ENCODE measurements around the gene C16orf86.
"Not testable (repeated sequence)": the region's sequence is repeated elsewhere in the genome, so short reads cannot be mapped to it uniquely, and the experiment has no call there.

Gene C16orf86

DNA sequence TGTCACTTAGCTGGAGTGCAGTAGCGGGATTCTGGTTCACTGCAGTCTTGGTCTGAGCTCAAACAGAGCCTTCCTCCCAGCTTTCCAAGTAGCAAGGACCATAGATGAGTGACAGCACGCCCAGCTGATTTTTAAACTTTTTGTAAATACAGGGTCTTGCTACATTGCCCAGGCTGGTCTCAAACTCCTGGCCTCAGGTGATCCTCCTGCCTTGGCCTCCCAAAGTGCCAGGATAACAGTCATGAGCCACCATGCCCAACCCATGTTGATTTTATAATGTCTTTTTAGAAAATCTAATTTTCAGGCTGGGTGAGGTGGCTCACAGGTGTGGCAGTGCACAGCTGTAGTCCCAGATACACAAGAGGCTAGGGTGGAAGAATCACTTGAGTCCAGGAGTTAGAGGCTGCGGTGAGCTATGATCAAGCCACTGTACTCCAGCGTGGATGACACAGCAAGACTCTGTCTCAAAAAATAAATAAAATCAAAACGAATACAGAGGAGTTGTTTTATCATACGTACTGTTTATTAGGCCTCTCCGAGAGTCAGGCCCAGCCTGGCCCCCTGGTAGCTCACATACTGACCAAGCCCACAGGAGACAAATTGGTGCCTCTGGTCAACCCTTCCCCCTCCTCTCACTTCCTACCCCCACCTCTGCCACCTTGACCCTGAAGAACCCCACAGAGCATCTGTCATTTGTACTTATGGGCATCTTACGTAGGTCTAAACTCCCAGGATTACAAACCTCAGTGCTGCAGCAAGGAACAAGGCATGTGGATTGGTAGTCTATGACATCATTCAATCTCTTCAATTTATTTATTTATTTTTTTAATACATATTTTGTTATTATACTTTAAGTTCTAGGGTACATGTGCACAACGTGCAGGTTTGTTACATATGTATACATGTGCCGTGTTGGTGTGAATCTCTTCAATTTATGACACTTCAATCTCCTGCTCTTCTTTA, 13.6 kb downstream of the C16orf86 start:
- Histone ChIP-seq H3K4me3 (no peak overlapping the region), H3K27ac (peak overlapping the region in 1 of 21 experiments; percentile 19)

DNA sequence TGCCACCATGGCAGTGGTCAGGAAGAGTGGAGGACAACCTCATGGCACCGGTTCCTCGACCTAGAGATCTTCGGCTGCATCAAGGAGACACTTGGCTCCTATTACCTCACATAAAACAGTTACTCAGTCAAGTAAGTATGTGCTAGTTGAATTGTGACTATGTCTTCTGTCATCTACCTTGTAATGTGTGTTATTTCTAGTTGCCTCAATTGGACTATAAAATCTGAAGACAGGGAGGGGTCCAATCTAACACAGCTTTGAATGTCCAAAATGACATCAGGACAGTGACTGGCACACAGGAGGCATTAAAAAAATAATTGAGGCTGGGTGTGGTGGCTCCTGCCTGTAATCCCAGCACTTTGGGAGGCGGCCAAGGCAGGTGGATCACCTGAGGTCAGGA, 17.2 kb downstream of the C16orf86 start:
- no peak overlapping the region for H3K4me3 ChIP-seq
- H3K27ac ChIP-seq: peak overlapping the region in 8 of 21 experiments; percentile 17 to 70 (median 50)

DNA sequence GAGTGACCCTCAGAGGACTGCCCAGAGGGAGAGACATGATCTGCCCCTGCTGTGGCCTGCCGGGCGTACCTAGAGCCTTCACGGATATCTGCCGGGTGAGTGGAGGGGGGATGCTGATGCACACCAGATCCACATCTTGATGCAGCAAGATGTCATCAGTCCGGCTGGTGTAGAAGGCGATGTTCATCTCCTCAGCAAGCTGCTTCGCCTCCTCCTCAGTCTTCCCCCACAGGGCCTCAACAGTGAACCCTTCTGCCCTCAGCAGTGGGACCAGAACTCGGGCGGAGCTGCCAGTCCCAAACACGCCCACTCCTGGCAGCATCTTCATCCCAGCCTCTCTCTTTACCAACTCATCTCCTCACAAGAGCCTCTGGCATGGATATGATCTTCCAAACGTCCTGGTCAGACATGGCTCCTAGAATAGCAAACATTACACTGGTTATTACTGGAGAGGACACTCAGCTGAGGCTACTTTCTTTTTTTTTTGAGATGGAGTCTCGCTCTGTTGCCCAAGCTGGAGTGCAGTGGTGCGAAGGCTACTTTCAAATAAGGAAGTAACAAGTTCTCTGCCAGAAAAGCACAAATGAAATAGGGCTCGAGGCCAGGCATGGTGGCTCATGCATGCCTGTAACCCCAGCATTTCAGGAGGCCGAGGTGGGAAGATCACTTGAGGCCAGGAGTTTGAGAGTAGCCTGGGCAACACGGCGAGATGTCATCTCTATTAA, 18.9 kb downstream of the C16orf86 start:
- Histone ChIP-seq H3K27ac (peak overlapping the region in 19 of 21 experiments; percentile 32 to 84 (median 66)), H3K4me3 (no peak overlapping the region)

DNA sequence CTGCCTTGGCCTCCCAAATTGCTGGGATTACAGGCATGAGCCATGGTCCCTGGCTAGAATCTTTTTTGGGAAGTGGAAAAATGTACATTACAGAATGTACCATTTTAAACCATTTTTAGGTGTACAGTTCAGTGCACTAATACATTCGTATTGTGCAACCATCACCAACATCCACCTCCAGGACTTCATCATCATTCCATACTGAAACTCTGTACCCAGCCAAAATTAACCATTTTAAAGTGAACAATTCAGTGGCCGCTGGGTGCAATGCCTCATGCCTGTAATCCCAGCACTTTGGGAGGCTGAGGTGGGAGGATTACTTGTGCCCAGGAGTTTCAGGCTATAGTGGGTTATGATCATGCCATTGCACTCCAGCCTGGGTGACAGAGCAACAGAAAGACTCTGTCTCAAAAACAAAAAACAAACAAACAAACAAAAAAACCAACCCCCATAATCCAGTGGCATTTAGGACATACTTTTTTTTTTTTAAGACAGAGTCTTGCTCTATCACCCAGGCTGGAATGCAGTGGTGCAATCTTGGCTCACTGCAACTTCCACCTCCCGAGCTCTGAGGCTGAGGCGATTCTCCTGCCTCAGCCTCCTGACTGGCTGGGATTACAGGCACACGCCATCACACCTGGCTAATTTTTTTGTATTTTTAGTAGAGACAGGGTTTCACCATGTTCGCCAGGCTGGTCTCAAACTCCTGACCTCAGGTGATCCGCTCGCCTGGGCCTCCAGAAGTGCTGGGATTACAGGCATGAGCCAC, 27.1 kb downstream of the C16orf86 start:
- H3K4me3 ChIP-seq, H3K27ac ChIP-seq: not testable (repeated sequence)

DNA sequence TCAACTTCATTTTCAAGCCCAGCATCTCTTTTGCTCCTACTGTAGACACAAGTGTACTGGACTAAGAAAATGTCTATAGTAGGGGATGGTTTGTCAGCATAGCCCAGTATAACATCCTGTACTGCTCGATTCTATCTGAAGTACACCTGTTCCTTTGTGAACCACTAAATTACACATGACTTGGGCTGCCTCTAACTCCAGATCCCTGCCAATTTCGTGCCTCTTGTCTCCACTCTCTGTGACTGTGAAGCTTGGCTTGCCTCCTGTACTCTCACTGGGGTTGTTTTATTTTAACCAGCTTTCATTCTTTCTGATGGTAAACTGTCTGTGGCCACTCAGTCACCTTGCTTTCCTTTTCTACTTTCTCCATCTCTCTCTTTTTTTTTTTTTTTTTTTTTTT, 28.0 kb downstream of the C16orf86 start:
- Histone ChIP-seq H3K4me3 (no peak overlapping the region), H3K27ac (no peak overlapping the region)

DNA sequence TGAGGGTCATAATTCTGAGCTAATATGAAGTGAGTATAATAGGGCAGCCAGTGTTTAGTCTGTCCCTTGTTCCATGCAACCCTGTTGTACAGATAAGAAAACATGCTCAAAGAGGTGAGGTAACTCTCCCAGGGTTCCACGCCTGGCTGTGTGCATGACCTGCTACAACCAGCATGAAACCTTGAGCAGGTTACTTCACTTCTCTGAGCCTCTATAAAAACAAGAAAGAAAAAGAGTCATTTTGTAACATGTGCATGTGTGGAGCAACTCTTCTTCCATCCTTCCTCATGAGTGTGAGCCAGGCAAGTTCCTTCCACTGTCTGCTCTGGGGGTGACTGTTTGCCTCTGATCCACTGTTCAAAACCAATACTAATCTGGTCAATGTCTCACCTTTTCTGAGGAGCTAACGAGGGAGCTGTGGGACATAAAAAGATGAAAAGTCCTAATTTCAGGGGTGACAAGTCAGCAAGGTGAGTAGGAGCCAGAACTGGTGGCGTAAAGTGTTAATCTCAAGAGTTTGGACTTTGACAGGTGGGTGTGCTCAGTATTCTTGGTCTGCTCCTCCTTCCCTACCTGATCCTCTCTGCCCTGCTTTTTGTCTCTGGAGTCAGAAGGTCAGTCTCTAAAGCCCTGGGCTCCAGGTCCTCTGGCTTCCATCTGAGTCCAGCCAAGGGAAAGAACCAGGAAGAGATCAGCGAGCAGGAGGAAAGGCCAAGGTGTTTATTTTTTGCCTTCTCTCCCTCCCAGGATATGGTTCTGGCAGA, 31.0 kb downstream of the C16orf86 start:
- Histone ChIP-seq H3K4me3 (no peak overlapping the region), H3K27ac (peak overlapping the region in 12 of 21 experiments; percentile 26 to 79 (median 56))

DNA sequence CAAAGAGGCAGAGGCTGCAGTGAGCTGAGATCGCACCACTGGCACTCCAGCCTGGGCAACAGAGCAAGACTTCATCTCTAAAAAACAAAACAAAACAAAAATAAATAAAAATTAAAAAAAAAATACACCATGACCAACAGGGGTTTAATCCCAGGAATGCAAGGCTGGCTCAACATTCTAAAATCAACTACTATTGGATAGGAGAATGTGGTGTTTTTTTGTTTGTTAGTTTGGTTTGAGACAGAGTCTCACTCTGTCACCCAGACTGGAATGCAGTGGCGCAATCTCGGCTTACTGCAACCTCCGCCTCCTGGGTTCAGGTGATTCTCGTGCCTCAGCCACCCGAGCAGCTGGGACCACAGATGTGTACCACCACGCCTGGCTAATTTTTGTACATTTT, 32.7 kb downstream of the C16orf86 start:
- no peak overlapping the region for H3K4me3 ChIP-seq

DNA sequence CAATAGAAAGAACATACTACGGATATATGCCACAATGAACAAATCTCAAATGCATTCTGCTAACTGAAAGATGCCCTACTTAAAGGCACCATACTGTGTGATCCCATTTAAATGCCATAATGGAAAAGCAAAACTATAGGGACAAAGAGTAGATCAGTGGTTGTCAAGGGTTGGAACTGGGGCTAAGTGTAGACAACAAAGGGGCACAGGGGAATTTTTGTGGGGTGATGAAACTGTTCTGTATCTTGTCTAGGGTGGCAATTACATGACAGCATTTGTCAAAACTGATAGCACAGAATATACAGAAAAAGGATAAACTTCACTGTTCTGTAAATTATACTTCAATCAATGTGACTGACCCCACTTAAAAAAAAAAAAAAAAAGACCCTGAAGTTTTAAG, 34.8 kb downstream of the C16orf86 start:
- H3K27ac ChIP-seq: no peak overlapping the region
- H3K4me3 ChIP-seq: no peak overlapping the region

More for the DNA sequence above, 32.7 kb downstream of the C16orf86 start:
- peak overlapping the region in 2 of 21 experiments; percentile 12 to 79 for H3K27ac ChIP-seq

DNA sequence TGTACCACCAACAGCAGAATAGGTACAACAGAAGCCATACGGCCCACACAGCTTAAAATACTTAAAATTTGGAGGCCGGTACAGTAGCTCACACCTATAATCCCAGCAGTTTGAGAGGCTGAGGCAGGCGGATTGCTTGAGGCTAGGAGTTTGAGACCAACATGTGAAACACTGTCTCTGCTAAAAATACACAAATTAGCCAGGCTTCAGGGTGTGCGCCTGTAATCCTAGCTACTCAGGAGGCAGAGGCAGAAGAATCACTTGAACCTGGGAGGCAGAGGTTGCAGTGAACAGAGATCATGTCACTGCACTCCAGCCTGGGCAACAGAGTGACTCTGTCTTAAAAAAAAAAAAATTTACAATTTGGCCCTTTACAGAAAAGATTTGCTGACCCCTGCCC, 35.5 kb downstream of the C16orf86 start:
- no peak overlapping the region for H3K4me3 ChIP-seq
- no peak overlapping the region for H3K27ac ChIP-seq

DNA sequence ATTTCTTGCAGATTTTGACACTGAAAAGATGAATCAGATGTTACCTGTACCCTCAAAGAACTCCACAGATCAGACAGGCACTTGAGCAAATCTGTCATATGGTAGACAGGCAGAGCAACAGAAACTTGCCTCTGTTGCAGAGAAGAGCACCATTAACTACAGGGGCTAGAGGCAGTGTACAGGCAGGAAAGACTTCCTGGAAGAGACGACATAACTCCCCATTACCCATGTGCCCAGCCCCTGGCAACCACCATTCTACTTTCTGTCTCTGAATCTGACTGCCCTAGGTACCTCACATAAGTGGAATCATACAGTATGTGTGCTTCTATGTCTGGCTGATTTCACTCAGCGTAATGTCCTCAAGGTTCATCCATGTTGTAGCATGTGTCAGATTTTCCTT, 37.0 kb downstream of the C16orf86 start:
- peak overlapping the region in 3 of 21 experiments; percentile 2 to 30 (median 11) for H3K27ac ChIP-seq

DNA sequence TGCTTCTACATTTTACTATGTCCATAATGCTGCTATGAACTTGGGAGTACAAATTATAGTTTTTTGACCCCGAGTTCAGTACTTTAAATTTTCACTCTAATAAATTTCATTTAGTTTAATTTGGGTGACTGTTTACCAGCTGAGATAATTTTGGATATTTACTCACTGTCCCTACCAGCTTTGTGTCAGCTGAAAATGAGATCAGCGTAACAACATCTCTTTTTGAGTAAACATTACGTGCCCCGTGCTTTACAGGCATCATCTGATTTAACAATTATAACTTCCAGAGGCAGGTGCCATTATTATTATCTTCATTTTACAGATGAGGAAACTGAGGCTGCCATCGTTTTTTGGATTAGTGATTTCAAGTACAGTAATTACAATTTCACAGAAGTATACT, 37.5 kb downstream of the C16orf86 start:
- peak overlapping the region in 2 of 21 experiments; percentile 2 to 30 for H3K27ac ChIP-seq
- no peak overlapping the region for H3K4me3 ChIP-seq

More for the DNA sequence above, 37.0 kb downstream of the C16orf86 start:
- no peak overlapping the region for H3K4me3 ChIP-seq

DNA sequence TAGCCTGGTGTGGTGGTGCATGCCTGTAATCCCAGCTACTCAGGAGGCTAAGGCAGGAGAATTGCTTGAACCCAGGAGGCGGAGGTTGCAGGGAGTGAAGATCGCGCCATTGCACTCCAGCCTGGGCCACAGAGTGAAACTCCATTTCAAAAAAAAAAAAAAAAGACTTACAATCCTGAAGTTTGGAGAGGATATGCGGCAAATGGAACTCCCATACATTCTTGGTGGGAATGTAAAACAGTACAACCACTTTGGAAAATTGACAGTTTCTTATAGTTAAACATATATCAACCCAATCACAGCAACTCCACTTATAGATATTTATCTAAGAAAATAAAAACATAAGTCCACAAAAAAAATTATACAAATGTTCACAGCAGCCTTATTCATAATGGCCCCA, 40.6 kb downstream of the C16orf86 start:
- H3K4me3 ChIP-seq: no peak overlapping the region
- H3K27ac ChIP-seq: no peak overlapping the region

DNA sequence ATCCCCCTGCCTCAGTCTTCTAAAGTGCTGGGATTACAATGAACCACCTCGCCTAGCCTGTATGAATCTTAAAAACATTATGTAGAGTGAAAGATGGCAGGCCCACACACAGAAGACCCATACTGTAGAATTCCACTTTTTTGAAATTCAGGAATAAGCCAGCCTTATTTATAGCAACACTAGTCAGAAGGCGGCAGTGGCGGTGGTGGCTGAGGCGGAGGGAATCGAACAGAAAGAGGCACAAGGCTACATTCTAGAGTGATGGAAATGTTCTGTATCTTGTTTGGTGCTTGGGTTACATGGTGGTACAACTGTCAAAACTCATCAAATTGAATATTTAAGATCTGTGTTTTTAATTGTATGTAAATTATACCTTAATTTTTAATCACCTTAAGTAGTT, 41.2 kb downstream of the C16orf86 start:
- Histone ChIP-seq H3K4me3 (no peak overlapping the region), H3K27ac (no peak overlapping the region)

DNA sequence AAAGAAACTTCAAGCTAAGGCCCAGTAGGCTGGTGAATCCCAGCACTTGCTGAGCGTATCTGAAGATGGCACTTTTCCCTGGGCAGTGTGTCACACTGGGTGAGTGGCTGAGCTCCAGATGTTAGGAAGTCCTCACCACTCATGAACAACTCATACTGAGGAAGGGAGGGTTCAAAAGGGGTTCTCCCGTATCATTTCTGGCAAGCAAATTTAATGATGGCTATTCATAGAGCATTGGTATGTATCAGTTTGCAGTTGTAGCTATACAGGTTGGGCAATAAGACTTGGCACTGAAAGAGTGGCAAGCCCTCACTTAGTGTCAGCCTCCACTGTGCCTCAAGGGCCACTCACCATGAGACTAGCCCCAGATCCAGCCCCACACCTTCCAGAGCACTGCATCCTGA, 41.8 kb downstream of the C16orf86 start:
- Histone ChIP-seq H3K27ac (no peak overlapping the region), H3K4me3 (no peak overlapping the region)

DNA sequence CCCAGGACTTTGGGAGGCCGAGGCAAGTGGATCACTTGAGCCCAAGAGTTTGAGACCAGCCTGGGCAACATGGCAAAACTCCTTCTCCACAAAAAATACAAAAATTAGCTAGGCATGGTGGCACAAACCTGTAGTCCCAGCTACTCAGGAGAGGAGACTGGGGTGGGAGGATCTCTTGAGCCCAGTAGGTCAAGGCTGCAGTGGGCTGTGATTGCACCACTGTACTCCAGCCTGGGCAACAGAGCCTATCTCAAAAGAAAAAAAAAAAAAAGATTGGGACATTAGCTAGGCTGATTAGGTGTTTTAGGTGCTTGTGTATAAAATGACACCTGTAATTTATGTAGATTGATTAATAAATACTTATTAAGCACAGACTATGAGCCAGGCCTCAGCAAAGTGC, 42.4 kb downstream of the C16orf86 start:
- no peak overlapping the region for H3K27ac ChIP-seq
- H3K4me3 ChIP-seq: no peak overlapping the region

DNA sequence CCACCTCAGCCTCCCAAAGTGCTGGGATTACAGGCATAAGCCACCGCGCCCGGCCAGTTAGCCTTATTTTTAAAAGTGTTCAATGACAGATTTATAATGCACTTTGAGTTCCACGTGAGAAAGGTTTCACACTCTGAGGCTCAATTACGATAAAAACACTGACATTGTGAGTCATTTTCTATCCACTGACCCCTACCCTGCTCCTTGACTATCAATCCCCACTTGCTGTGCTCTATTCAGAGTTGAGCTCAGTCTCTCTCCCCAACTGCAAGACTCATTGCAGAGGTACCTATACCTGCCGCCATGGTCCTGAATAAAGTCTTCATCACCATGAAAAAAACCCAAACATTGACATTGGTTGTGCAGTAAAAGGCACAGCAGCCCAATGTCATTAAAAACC, 44.0 kb downstream of the C16orf86 start:
- H3K27ac ChIP-seq: no peak overlapping the region
- H3K4me3 ChIP-seq: no peak overlapping the region

DNA sequence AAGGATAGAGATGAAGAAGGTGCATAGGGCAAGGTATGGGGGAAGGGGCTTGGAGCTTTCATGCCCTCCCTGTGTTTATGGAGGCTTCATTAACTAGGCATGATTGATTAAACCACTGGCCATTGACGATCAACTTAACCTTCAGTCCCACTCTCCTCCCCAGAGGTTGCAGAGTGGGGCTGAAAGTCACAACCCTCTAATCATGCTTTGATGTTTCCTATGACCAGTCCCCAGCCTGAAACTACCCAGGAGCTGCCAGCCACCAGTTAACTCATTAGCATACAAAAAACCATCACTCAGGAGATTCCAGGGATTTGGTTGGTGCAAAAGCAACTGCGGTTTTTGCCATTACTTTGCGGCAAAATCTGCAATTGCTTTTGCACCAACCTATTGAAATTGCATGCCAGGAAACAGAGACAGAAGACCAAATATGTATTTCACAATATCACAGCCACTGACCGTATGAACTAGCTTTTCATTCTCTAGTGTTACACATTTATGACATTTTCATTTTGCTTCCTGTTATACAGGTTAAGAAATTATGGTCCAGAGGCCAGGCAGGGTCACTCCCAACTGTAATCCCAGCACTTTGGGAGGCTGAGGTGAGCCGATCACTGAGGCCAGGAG, 47.1 kb downstream of the C16orf86 start:
- Histone ChIP-seq H3K27ac (no peak overlapping the region), H3K4me3 (no peak overlapping the region)

DNA sequence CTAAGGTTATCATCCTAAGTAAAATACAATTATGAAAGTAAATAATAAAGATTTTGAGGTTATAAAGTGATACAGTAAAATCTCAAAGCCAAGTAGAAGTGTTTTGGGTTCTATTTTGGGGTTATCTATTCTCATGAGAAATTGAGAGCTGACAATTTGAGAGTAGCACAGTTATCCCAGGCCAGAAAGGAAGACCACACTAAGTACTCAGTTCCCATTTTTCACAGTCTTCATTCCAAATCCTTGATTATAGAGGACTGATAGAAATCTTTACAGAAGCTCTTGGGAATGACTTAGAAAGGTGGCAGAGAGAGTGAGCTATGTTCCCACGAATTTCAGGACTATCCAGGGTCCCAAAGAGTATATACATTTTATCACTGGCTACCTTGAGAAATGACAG, 47.9 kb downstream of the C16orf86 start:
- no peak overlapping the region for H3K4me3 ChIP-seq
- no peak overlapping the region for H3K27ac ChIP-seq

DNA sequence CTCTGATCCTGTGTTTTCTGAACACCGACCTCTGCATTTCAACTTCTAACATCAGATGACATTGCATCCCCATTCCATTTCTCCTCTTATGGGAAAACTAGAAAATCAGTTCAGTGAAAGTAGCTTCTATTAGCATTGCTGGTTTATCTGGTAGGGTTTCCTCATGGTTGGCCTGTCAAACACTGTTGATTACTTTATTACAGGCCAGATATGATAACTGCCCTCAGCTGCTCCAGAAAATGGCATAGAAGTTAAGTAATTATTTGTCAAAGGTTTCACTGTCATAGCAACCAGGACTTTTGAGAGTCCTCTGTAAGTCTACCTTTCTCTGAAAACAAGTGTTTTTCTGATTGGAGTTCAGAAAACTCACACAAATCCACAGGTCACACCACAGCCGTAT, 49.5 kb downstream of the C16orf86 start:
- no peak overlapping the region for H3K4me3 ChIP-seq
- H3K27ac ChIP-seq: no peak overlapping the region

All from skin epidermis (tissue), 12 donors.